ENCODE results near the gene ANKRD13A. TPM values are rescaled to one million over a fixed set of nuclear protein-coding genes. Genes with fewer than 3 reads are reported as not detected.
A peak's percentile ranks its signal among the peaks of the same experiment; 100 is the strongest.

The ANKRD13A gene
- total and polyA plus RNA-seq, 2 of the 13 experiments (the other 11 are each of a cell fraction or from before 2014, with no cell fraction given): 34.1 to 41.6 TPM

DNA sequence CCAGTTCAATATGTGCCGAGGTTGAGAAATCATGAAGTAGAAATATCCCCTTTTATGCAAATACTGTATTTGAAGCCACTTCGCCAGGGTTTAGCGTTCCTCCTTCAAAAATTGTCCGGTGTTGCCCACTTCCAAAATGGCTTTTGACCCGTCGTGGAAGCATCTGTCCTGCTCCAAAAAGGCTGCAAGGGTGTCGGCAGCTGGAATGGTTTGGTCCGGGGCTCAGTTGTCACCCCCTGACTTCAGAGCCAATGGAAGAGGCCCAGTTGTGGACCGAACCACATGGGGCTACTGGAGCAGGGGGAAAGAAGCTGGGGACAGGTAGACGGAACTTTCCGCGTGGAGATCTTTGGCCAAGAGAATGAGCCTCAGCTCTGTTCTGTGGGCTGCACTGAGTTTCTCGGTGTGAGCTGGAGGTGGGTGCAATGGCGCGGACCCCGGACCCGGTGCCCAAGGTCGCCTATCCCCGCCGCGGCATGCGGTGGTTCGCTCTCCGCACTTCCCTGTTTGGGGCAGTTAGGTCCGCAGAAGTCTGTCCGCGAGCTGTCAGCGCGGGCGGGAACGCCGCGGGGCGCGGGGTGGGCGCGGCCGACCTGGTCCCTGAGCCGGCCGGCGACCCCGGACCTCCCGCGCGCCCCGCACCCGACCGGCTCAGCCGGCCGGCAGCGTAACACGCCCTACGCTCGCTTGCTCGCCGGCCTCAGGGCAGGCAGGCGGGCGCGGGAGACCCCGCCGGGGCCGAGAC, at the start of gene ANKRD13A (continued):
- peak; percentile 80; the same call in 1 of the 2 replicates for TF ChIP-seq ZFP91 (CRISPR knock-in tag; IDR thresholded peaks at IDR 0.05; ENCODE audit: borderline replicate concordance)
- TF ChIP-seq SMAD1 (CRISPR knock-in tag; IDR thresholded peaks at IDR 0.05; ENCODE audit: borderline replicate concordance, low read depth): no peak; the same call in 1 of the 2 replicates
- TF ChIP-seq MIXL1 (CRISPR knock-in tag; IDR thresholded peaks at IDR 0.05): 0 out of 2 replicates have a peak, but pooled peaks have one; percentile 20
- no peak for TF ChIP-seq AKNA (CRISPR knock-in tag; IDR thresholded peaks at IDR 0.05; ENCODE audit: borderline replicate concordance)
- TF ChIP-seq ZFP36 (IDR thresholded peaks at IDR 0.05; ENCODE audit: borderline replicate concordance, low read depth, low read length, partially characterized antibody): no peak
- TF ChIP-seq SMAD9 (CRISPR knock-in tag; IDR thresholded peaks at IDR 0.05): no peak
- peak; percentile 15; the same call in 1 of the 2 replicates for TF ChIP-seq NFYB (CRISPR knock-in tag; IDR thresholded peaks at IDR 0.05)
- 0 out of 2 replicates have a peak, but pooled peaks have one; percentile 52 for TF ChIP-seq ZNF280D (CRISPR knock-in tag; IDR thresholded peaks at IDR 0.05)
- no peak for TF ChIP-seq SMC3 (IDR thresholded peaks at IDR 0.05; ENCODE audit: low read length)
- TF ChIP-seq ZNF589 (CRISPR knock-in tag; conservative IDR thresholded peaks at IDR 0.05): no peak
- TF ChIP-seq XRCC5 (optimal IDR thresholded peaks at IDR 0.05; ENCODE audit: low read length): peak; percentile 86
- TF ChIP-seq KDM1A (CRISPR knock-in tag; IDR thresholded peaks at IDR 0.05): no peak
- TF ChIP-seq RFX1 (IDR thresholded peaks at IDR 0.05): no peak
- 0 out of 2 replicates have a peak, but pooled peaks have one; percentile 33 for TF ChIP-seq ZBTB7B (CRISPR knock-in tag; IDR thresholded peaks at IDR 0.05)
- TF ChIP-seq SCMH1 (CRISPR knock-in tag; IDR thresholded peaks at IDR 0.05; ENCODE audit: borderline replicate concordance): no peak
- peak; percentile 66 for TF ChIP-seq CREM (IDR thresholded peaks at IDR 0.05)
- TF ChIP-seq CREM (CRISPR knock-in tag; IDR thresholded peaks at IDR 0.05): no peak
- TF ChIP-seq ZNF788 (CRISPR knock-in tag; IDR thresholded peaks at IDR 0.05; ENCODE audit: borderline replicate concordance): no peak
- TF ChIP-seq ZNF563 (CRISPR knock-in tag; IDR thresholded peaks at IDR 0.05): peak; percentile 75; the same call in 1 of the 2 replicates

Data from HepG2 (cell line).